Activated CD4-positive, alpha-beta memory T cell treated with anti-CD3 and anti-CD28 coated beads for 36 hours (primary cell): ENCODE measurements around the gene CLEC17A. TPM values are rescaled to one million over a fixed set of nuclear protein-coding genes. Genes with fewer than 3 reads are reported as not detected.

Experiments used
- CTCF ChIA-PET: fragments of 350-600 bp; sonication (Branson Sonifier 250); formaldehyde crosslinking; loops from one replicate; lab custom pipeline; 2021; ENCODE audit warnings: antibody characterized with exemption, inconsistent platforms; lab: Charles Lee
- POLR2A ChIA-PET: fragments of 350-600 bp; sonication (Branson Sonifier 250); formaldehyde crosslinking; loops from one replicate; lab custom pipeline; 2021; ENCODE audit warnings: antibody characterized with exemption; lab: Charles Lee
- DNase-seq: peaks from one replicate; pipeline ENCODE4 v3.0.0-alpha.2; 2020
- H3K27ac Mint-ChIP-seq: one replicate; pipeline ENCODE4 v1.8.0; 2021; ENCODE audit warnings: mixed read lengths
- H3K27me3 Mint-ChIP-seq: one replicate; pipeline ENCODE4 v1.8.0; 2021; ENCODE audit warnings: mixed read lengths
- H3K36me3 Mint-ChIP-seq: one replicate; pipeline ENCODE4 v1.8.0; 2021; ENCODE audit warnings: mixed read lengths
- H3K4me1 Mint-ChIP-seq: one replicate; pipeline ENCODE4 v1.8.0; 2021; ENCODE audit warnings: low read depth, mixed read lengths
- H3K4me3 Mint-ChIP-seq: one replicate; pipeline ENCODE4 v1.8.0; 2021; ENCODE audit warnings: mild to moderate bottlenecking, mixed read lengths
- H3K9me3 Mint-ChIP-seq: one replicate; pipeline ENCODE4 v1.8.0; 2021; ENCODE audit warnings: mixed read lengths
- intact Hi-C: fragments of 100-400 bp; cut with micrococcal nuclease; formaldehyde crosslinking; loops from one replicate; pipeline ENCODE4 v1.15.1; 2023
- total RNA-seq, 2 experiments: library from RNA; stranded (reverse); gene quantifications; one replicate each; pipeline ENCODE4 v1.2.3, GENCODE V29; 2021

CLEC17A gene
- total RNA-seq, 2 experiments from 2014 or later: 0.33 to 0.85 TPM

DNA sequence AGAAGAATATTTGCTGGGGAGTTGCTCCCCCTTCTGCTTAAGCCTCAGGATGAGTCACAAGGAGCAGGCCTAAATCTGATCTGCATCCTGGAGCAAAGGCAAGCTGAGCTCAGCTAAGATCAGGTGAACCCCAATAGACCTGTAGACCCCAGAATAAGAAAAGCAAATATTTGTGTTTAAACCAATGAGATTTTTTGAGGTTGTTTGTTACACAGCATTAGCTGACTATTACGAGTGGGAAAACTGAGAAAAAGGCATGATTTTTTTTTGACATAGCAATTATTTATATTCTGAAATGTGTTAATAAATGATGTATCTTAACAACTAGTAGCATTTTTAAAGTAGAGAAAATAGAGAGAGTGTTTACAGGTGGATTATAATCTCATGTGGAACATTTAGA, 46.7 kb downstream of the CLEC17A start:
- ChIA-PET CTCF (no interaction called here), POLR2A (no interaction called here)
- H3K4me3 Mint-ChIP-seq: no peak overlapping the region
- no peak overlapping the region for H3K27ac Mint-ChIP-seq
- peaks cover 1% of the 10 kb centered on the region for H3K27me3 Mint-ChIP-seq
- peaks cover 3% of the 10 kb centered on the region for H3K36me3 Mint-ChIP-seq
- intact Hi-C loops: no loop called here
- peaks cover 9% of the 10 kb centered on the region for H3K9me3 Mint-ChIP-seq
- no peak for DNase-seq
- no peaks in the 10 kb centered on the region for H3K4me1 Mint-ChIP-seq

DNA sequence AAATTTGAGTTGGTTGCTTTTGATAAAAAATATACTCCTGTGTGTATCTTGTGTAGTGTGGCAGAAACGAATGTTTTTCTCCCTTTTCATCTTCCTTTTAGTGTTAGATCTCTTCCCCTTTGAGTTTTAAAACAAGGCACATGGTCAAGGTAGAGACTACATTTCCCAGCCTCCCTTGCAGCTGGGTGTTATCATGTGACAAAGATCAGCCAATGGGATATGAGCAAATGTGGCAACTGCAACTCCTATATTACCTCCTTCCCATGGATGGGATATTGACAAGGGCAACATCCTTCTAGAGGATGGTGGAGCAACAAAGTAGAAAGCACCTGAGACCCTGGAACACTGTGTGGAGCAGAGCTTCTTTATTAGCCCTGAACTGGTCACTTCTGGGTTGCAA, 49.4 kb downstream of the CLEC17A start:
- Mint-ChIP-seq H3K4me3 (no peak overlapping the region), H3K9me3 (peaks cover 10% of the 10 kb centered on the region), H3K4me1 (no peaks in the 10 kb centered on the region), H3K36me3 (peaks cover 3% of the 10 kb centered on the region), H3K27ac (no peak overlapping the region), H3K27me3 (peaks cover 2% of the 10 kb centered on the region)
- ChIA-PET CTCF (interaction anchor here (0.9 to 1.7 kb wide), 3 partner anchors 54 to 76 kb away, joined by 3 to 8 read pairs (median 7); no protein-coding TSS in a partner anchor), POLR2A (interaction anchor here (1.4 kb wide), 1 partner anchor 58 kb away, joined by 3 read pairs; no protein-coding TSS in a partner anchor)
- intact Hi-C loops: no loop called here
- peak; percentile 14 for DNase-seq

DNA sequence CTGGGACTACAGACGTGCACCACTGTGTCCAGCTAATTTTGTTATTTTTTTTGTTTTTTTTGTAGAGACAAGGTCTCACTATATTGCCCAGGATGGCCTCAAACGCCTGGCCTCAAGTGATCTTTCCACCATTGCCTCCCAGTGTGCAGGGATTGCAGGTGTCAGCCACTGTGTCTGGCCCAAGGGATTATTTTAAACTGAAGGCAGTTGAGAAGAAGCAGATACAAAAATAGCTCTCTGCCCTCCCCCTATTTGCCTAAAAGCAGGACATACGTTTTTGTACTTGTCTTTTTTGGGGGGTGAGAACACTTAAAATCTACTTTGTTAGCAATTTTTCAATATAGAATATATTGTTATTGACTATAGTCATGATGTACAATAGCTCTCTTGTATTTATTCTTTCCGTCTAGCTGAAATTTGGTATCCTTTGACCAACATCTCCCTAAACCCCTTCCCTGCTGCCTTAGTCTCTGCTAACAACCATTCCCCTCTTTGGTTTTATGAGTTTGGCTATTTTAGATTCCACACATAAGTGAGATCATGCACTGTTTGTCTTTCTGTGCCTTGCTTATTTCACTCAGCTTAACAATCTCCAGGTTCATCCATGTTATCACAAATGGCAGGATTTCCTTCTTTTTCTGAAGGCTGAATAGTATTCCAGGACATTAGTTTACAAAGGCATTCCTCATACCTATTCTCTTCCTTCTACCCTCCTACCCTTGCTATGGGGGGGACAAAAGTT, 56.8 kb downstream of the CLEC17A start:
- no peaks in the 10 kb centered on the region for H3K4me1 Mint-ChIP-seq
- intact Hi-C loops: no loop called here

DNA sequence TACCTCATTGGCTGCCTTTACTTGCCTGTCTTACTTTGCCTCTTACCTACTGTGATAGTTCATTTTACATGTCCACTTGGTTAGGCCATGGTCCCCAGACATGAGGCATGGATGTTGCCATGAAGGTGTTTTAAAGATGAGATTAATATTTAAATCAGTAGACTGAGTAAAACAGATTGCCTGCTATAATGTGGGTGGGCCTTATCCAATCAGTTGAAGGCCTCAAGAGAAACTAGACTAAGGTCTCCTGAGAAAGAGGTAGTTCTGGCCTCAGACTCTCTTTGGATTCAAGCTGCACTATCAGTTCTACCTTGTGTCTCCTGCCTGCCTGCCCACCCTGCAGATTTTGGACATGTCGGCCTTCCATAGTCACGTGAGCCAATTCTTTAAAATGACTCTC, 65.6 kb downstream of the CLEC17A start:
- peaks cover 9% of the 10 kb centered on the region for H3K27me3 Mint-ChIP-seq
- peaks cover under 1% of the 10 kb centered on the region for H3K36me3 Mint-ChIP-seq
- H3K4me1 Mint-ChIP-seq: no peaks in the 10 kb centered on the region
- intact Hi-C loops: loop anchor here (5.0 kb wide), 1 partner anchor 126 kb away; no protein-coding TSS in a partner anchor
- ChIA-PET POLR2A (no interaction called here), CTCF (no interaction called here)
- DNase-seq: no peak
- H3K9me3 Mint-ChIP-seq: peaks cover 2% of the 10 kb centered on the region
- H3K4me3 Mint-ChIP-seq: no peak overlapping the region
- no peak overlapping the region for H3K27ac Mint-ChIP-seq

More for the DNA sequence above, 56.8 kb downstream of the CLEC17A start:
- H3K27me3 Mint-ChIP-seq: peaks cover 12% of the 10 kb centered on the region
- DNase-seq: no peak
- peaks cover 3% of the 10 kb centered on the region for H3K36me3 Mint-ChIP-seq
- POLR2A ChIA-PET: no interaction called here
- CTCF ChIA-PET: no interaction called here
- H3K4me3 Mint-ChIP-seq: no peak overlapping the region
- peaks cover 18% of the 10 kb centered on the region for H3K9me3 Mint-ChIP-seq
- H3K27ac Mint-ChIP-seq: no peak overlapping the region

DNA sequence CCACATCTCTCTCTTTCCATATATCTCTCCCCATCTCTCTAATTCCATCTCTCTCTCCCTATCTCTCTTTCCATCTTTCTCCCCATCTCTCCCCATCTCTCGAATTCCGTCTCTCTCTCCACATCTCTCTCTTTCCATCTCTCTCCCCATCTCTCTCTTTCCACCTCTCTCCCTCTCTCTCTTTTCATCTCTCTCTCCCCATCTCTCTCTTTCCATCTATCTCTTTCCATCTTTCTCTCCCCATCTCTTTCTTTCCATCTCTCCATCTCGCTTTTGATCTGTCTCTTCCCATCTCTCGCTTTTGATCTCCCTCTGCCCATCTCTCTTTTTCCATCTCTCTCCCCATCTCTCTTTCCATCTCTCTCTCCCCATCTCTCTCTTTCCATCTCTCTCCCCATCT, 66.1 kb downstream of the CLEC17A start:
- Mint-ChIP-seq H3K4me1 (no peaks in the 10 kb centered on the region), H3K36me3 (no peaks in the 10 kb centered on the region), H3K9me3 (no peaks in the 10 kb centered on the region), H3K27me3 (peaks cover 9% of the 10 kb centered on the region), H3K4me3 (no peak overlapping the region), H3K27ac (no peak overlapping the region)
- CTCF ChIA-PET: no interaction called here
- POLR2A ChIA-PET: no interaction called here
- no peak for DNase-seq
- intact Hi-C loops: loop anchor here (5.0 kb wide), 1 partner anchor 127 kb away; no protein-coding TSS in a partner anchor

DNA sequence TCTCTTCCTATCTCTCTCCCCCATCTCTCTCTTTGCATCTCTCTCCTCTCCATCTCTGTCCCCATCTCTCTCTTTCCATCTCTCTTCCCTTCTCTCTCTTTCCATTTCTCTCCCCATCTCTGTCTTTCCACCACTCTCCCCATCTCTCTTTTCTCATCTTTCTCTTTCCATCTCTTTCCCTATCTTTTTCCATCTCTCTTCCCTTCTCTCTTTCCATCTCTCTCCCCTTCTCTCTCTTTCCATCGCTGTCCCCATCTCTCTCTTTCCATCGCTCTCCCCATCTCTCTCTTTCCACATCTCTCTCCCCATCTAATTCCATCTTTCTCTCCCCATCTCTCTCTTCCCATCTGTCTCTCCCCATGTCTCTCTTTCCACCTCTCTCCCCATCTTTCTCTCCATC, 67.3 kb downstream of the CLEC17A start:
- intact Hi-C loops: no loop called here
- H3K27ac Mint-ChIP-seq: no peak overlapping the region
- DNase-seq: no peak
- no peaks in the 10 kb centered on the region for H3K4me1 Mint-ChIP-seq
- peaks cover 12% of the 10 kb centered on the region for H3K27me3 Mint-ChIP-seq
- no peaks in the 10 kb centered on the region for H3K9me3 Mint-ChIP-seq
- H3K4me3 Mint-ChIP-seq: no peak overlapping the region
- H3K36me3 Mint-ChIP-seq: no peaks in the 10 kb centered on the region
- POLR2A ChIA-PET: no interaction called here
- CTCF ChIA-PET: no interaction called here

DNA sequence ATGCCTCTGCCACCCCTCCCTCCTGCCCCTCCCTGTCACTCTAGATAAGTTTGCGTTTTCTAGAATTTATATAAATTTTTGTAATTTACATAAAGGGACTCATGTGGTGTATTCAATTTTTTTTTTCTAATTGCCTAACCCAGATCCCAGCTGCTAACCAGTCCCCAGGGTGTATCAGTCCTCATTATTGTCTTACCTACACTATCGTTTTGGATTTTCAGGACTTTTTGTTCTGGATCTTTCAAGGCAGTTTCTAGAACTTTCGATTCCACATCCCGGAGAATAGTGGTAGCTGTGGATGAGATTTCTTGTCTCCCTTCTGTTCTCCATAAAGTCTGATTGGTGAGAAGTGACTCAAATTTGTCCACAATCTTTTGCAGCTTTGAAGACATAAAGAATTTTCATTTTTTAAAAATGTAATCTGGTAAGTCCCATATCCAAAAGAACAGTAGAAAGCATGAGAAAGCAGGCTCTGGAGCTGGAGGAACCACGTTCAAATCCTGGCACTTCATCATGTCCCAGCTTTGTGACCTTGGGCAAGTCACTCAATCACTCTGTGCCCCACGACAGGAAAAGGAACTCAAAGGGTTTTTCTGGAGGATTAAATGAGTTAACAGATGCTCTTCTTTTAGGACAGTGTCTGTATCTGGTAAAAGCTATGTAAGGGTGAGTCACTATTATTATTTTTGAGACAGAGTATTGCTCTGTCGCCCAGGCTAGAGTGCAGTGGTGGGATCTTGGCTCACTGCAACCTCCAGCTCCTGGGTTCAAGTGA, 72.1 kb downstream of the CLEC17A start:
- Mint-ChIP-seq H3K27me3 (peaks cover 15% of the 10 kb centered on the region), H3K36me3 (no peaks in the 10 kb centered on the region), H3K4me1 (no peaks in the 10 kb centered on the region), H3K9me3 (no peaks in the 10 kb centered on the region), H3K27ac (no peak overlapping the region), H3K4me3 (no peak overlapping the region)
- intact Hi-C loops: no loop called here
- POLR2A ChIA-PET: no interaction called here
- CTCF ChIA-PET: no interaction called here
- DNase-seq: no peak

DNA sequence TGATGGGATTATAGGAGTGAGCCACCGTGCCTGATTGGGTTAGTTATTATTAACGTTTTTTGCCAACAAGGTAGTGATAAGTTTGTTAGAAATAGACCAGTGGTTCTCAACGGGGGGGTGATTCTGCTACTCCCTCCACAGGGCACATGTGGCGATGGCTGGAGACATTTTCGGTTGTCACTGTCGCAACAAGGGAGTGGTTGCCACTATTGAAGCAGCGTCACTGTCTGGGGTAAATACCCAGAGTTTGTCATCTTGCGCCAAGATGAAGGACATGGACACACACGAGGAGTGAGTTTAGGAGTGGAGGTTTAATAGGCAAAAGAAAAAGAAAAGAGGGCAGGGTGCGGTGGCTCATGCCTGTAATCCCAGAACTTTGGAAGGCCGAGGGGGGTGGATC, 72.8 kb downstream of the CLEC17A start:
- CTCF ChIA-PET: no interaction called here
- Mint-ChIP-seq H3K4me3 (no peak overlapping the region), H3K9me3 (no peaks in the 10 kb centered on the region), H3K27me3 (peaks cover 15% of the 10 kb centered on the region), H3K4me1 (no peaks in the 10 kb centered on the region), H3K36me3 (no peaks in the 10 kb centered on the region), H3K27ac (no peak overlapping the region)
- POLR2A ChIA-PET: no interaction called here
- no peak for DNase-seq
- intact Hi-C loops: no loop called here

DNA sequence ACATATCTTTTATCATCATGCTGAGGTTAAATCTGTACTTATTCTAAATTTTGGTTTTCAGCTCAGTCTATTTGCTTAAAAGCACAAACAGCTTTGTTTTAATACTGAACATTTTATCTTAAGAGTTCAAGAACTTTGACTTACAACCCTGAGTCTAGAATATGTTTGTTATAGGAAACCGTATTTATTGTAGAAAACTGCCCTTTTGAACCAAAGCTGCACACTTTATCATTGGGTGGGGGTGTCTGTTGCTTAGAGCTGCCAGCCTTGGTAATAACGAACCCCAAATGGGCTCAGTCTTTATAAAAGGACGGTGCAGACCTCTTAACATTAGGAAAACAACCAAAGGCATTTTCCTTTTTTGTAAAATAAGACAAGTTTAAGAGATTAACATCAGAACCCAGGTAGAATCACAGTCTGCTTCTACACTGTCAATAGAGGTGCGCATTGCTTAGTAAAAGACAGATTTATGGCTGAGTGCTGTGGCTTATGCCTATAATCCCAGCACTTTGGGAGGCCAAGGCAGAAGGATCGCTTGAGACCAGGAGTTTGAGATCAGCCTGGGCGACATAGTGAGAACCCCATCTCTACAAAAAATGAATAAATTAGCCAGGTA, 77.1 kb downstream of the CLEC17A start:
- no peak overlapping the region for H3K4me3 Mint-ChIP-seq
- no peak overlapping the region for H3K27ac Mint-ChIP-seq
- H3K27me3 Mint-ChIP-seq: peaks cover 15% of the 10 kb centered on the region
- CTCF ChIA-PET: no interaction called here
- intact Hi-C loops: no loop called here
- no peak for DNase-seq
- H3K9me3 Mint-ChIP-seq: no peaks in the 10 kb centered on the region
- POLR2A ChIA-PET: no interaction called here
- no peaks in the 10 kb centered on the region for H3K36me3 Mint-ChIP-seq
- no peaks in the 10 kb centered on the region for H3K4me1 Mint-ChIP-seq

DNA sequence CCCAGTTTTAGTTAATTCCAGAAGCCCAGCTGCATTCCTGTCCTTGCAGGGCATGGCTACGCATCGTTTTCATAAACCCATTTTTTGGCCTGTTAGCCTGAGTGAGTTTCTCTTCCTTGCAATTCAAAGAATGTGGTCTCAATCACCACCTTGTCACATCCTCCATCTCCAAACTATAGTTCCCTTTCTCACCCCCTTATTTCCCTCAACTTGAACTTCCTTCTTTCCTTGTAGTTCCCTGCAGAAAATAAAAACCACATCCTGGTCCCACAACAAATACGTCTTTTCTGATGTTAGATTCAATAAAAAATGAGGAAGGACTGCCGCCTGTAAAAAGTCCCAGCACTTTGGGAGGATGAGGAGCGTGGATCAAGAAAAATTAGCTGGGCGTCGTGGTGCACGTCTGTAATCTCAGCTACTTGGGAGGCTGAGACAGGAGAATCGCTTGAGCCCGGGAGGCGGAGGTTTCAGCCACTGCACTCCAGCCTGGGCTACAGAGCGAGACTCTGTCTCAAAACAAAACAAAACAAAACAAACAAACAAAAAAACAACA, 78.6 kb downstream of the CLEC17A start:
- POLR2A ChIA-PET: no interaction called here

More for the DNA sequence above, 78.6 kb downstream of the CLEC17A start:
- Mint-ChIP-seq H3K27ac (no peak overlapping the region), H3K4me3 (no peak overlapping the region), H3K36me3 (no peaks in the 10 kb centered on the region), H3K27me3 (peaks cover 10% of the 10 kb centered on the region), H3K9me3 (no peaks in the 10 kb centered on the region), H3K4me1 (no peaks in the 10 kb centered on the region)
- CTCF ChIA-PET: no interaction called here
- no peak for DNase-seq
- intact Hi-C loops: no loop called here
